Right lobe of liver (tissue), 4 donors: ENCODE data around the gene EXOC3L1.

Experiments used
- POLR2A ChIP-seq: fragments of 450-650 bp; IDR thresholded peaks from one replicate; pipeline ENCODE4 v1.6.1; 2017; ENCODE audit warnings: antibody characterized with exemption, mild to moderate bottlenecking
- TF ChIP-seq, protein P1 (sequence below), 4 donors: fragments of 200-600 bp in 3 of 4; fragments of 450-650 bp in 1 of 4; IDR thresholded peaks; one replicate each; pipeline versions ENCODE4 v1.5.1 to v1.8.0; 2016 to 2022; ENCODE audit warnings: antibody characterized with exemption in 4 of 4, mild to moderate bottlenecking in 2 of 4
- donor health status: DM: no; HTN: no; CAD: no.
- donor health status: DM: no; HTN: no; CAD: no.
- donor health status: DM: no; HTN: yes; CAD: no.

DNA sequence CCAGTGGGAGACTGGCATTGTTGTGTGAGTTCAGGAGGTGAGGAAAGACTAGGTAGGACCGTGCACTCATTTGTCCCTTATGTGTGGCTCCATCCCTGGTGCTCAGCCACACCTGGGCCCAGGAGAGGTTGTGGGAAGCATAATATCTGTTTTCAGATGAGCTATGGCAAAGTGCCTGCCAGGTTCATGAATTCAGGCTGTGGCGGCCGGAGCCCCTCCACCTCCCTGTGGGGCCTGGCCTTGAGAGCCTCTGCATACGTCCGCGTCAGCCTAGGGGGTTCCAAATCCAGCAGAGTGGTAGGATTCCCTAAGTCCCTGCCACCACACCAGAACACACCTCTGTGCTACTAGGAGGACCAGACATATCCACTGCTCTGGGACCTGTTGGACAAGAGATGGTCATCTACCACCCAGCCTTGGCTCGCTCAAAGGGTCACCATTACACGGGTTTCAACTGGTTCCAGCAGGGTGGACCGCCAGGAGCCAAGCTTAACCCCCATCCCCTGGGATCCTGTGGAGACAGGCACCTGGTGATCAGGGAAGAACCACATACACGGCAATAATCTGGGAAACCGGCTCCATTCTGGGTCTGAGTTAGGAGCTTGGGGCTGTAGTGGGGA lies 41.2 kb downstream of the EXOC3L1 start:
- TF ChIP-seq, protein P1, sequence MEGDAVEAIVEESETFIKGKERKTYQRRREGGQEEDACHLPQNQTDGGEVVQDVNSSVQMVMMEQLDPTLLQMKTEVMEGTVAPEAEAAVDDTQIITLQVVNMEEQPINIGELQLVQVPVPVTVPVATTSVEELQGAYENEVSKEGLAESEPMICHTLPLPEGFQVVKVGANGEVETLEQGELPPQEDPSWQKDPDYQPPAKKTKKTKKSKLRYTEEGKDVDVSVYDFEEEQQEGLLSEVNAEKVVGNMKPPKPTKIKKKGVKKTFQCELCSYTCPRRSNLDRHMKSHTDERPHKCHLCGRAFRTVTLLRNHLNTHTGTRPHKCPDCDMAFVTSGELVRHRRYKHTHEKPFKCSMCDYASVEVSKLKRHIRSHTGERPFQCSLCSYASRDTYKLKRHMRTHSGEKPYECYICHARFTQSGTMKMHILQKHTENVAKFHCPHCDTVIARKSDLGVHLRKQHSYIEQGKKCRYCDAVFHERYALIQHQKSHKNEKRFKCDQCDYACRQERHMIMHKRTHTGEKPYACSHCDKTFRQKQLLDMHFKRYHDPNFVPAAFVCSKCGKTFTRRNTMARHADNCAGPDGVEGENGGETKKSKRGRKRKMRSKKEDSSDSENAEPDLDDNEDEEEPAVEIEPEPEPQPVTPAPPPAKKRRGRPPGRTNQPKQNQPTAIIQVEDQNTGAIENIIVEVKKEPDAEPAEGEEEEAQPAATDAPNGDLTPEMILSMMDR (IDR thresholded peaks at IDR 0.05) = no peak
- TF ChIP-seq POLR2A = no peak
